Measurements from ENCODE around the gene DPP6. TPM values are rescaled to one million over a fixed set of nuclear protein-coding genes. Genes with fewer than 3 reads are reported as not detected.

The DPP6 gene
- total RNA-seq, 1 experiment from 2014 or later, result not detected

DNA sequence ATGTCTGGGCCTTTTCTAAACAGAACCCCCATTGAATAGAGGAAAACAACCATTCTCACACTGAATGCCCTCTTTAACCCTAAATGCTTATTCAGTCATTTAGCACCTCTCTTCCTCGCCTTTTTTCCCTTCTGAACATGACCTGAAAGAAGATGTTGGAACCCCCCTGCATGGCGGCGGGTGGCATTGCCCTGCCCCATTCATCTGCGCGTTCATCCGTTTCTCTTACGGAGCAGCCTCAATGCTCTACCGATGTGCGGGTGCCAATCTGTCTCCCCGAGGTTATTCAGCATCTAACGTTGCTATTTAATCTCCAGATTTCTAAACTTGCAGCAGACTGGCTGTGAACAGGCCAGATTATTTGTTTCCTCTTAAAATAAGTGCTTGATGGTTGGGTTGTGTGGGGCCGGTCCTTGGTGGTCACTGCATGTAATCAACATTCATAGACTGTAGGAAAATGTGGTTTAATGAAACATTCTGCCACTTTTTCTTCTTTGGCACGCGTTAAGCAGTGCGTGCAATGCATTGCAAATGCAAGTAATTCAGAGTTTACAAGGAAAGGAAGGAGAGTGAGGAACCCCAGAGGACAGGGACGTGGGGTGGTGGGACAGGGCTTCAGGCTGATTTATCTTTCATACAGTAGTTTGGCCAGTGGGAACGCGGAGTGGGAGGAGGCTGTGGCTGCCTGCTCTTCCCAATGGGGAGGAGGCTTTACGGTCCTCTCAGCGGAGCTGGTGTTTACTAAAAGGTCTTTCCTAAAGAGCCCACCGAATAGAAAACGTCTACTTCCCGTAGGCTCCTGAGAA lies 286.7 kb downstream of the DPP6 start (continued):
- TF ChIP-seq FOXK1 (CRISPR knock-in tag; IDR thresholded peaks at IDR 0.05) (no peak), CREB1 (CRISPR knock-in tag; IDR thresholded peaks at IDR 0.05) (no peak), JAZF1 (CRISPR knock-in tag; IDR thresholded peaks at IDR 0.05) (no peak)
- TF ChIP-seq, protein P1, sequence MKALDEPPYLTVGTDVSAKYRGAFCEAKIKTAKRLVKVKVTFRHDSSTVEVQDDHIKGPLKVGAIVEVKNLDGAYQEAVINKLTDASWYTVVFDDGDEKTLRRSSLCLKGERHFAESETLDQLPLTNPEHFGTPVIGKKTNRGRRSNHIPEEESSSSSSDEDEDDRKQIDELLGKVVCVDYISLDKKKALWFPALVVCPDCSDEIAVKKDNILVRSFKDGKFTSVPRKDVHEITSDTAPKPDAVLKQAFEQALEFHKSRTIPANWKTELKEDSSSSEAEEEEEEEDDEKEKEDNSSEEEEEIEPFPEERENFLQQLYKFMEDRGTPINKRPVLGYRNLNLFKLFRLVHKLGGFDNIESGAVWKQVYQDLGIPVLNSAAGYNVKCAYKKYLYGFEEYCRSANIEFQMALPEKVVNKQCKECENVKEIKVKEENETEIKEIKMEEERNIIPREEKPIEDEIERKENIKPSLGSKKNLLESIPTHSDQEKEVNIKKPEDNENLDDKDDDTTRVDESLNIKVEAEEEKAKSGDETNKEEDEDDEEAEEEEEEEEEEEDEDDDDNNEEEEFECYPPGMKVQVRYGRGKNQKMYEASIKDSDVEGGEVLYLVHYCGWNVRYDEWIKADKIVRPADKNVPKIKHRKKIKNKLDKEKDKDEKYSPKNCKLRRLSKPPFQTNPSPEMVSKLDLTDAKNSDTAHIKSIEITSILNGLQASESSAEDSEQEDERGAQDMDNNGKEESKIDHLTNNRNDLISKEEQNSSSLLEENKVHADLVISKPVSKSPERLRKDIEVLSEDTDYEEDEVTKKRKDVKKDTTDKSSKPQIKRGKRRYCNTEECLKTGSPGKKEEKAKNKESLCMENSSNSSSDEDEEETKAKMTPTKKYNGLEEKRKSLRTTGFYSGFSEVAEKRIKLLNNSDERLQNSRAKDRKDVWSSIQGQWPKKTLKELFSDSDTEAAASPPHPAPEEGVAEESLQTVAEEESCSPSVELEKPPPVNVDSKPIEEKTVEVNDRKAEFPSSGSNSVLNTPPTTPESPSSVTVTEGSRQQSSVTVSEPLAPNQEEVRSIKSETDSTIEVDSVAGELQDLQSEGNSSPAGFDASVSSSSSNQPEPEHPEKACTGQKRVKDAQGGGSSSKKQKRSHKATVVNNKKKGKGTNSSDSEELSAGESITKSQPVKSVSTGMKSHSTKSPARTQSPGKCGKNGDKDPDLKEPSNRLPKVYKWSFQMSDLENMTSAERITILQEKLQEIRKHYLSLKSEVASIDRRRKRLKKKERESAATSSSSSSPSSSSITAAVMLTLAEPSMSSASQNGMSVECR (CRISPR knock-in tag; IDR thresholded peaks at IDR 0.05; ENCODE audit: borderline replicate concordance), result no peak

DNA sequence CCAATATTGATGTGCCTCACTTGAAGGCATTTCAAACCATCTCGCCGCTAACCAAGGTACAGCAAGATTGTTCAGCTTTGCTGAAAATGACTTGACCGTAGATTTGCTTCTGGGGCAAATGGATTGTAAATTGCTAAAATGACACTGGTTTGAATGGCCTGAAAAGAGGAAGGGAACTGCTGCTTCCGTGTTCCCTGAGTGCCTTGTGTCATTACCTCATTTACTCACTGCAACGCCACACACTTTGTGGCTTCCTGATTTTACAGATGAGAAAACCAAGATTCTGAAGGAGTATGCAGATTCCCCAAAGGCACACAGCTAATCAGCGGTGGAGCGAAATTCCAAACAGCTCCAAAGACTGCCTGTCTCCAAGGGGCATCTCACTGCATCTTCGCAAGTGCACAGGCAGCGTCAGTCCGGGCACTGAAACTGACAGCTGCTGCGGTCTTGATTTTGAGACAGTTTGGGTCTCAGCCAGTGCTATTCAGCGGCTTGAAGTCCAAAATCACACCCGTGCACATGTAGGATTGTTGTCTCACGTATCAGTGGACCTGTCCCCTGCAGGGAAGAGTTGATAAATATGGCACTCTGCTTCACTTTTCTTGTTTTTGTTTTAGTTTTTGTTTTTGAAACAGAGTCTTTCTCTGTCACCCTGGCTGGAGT lies 290.9 kb downstream of the DPP6 start:
- H3K36me3 Mint-ChIP-seq, result peaks cover 75% of the 10 kb centered on the region
- POLR2A ChIA-PET, result no interaction called here
- H3K9me3 Mint-ChIP-seq, result peaks cover 84% of the 10 kb centered on the region
- H3K27ac Mint-ChIP-seq, result no peak overlapping the region
- CTCF ChIA-PET, result no interaction called here
- H3K27me3 Mint-ChIP-seq (ENCODE audit: low read depth), result peaks cover 9% of the 10 kb centered on the region
- H3K4me3 Mint-ChIP-seq, result no peak overlapping the region
- TF ChIP-seq CREB1 (CRISPR knock-in tag; IDR thresholded peaks at IDR 0.05), result no peak
- no peak for TF ChIP-seq NR2C2 (CRISPR knock-in tag; IDR thresholded peaks at IDR 0.05)
- TF ChIP-seq JAZF1 (CRISPR knock-in tag; IDR thresholded peaks at IDR 0.05), result no peak
- TF ChIP-seq, protein P2, sequence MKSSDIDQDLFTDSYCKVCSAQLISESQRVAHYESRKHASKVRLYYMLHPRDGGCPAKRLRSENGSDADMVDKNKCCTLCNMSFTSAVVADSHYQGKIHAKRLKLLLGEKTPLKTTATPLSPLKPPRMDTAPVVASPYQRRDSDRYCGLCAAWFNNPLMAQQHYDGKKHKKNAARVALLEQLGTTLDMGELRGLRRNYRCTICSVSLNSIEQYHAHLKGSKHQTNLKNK (CRISPR knock-in tag; IDR thresholded peaks at IDR 0.05), result no peak
- TF ChIP-seq, protein P3, sequence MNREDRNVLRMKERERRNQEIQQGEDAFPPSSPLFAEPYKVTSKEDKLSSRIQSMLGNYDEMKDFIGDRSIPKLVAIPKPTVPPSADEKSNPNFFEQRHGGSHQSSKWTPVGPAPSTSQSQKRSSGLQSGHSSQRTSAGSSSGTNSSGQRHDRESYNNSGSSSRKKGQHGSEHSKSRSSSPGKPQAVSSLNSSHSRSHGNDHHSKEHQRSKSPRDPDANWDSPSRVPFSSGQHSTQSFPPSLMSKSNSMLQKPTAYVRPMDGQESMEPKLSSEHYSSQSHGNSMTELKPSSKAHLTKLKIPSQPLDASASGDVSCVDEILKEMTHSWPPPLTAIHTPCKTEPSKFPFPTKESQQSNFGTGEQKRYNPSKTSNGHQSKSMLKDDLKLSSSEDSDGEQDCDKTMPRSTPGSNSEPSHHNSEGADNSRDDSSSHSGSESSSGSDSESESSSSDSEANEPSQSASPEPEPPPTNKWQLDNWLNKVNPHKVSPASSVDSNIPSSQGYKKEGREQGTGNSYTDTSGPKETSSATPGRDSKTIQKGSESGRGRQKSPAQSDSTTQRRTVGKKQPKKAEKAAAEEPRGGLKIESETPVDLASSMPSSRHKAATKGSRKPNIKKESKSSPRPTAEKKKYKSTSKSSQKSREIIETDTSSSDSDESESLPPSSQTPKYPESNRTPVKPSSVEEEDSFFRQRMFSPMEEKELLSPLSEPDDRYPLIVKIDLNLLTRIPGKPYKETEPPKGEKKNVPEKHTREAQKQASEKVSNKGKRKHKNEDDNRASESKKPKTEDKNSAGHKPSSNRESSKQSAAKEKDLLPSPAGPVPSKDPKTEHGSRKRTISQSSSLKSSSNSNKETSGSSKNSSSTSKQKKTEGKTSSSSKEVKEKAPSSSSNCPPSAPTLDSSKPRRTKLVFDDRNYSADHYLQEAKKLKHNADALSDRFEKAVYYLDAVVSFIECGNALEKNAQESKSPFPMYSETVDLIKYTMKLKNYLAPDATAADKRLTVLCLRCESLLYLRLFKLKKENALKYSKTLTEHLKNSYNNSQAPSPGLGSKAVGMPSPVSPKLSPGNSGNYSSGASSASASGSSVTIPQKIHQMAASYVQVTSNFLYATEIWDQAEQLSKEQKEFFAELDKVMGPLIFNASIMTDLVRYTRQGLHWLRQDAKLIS (CRISPR knock-in tag; IDR thresholded peaks at IDR 0.05; ENCODE audit: borderline replicate concordance), result no peak
- TF ChIP-seq, protein P4, sequence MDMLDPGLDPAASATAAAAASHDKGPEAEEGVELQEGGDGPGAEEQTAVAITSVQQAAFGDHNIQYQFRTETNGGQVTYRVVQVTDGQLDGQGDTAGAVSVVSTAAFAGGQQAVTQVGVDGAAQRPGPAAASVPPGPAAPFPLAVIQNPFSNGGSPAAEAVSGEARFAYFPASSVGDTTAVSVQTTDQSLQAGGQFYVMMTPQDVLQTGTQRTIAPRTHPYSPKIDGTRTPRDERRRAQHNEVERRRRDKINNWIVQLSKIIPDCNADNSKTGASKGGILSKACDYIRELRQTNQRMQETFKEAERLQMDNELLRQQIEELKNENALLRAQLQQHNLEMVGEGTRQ (CRISPR knock-in tag; IDR thresholded peaks at IDR 0.05), result no peak
- no peak for TF ChIP-seq ZNF219 (CRISPR knock-in tag; IDR thresholded peaks at IDR 0.05; ENCODE audit: borderline replicate concordance)
- DNase-seq (ENCODE audit: low spot score) (no peak), ATAC-seq (no peak)
- H3K4me1 Mint-ChIP-seq, result no peaks in the 10 kb centered on the region

- no peaks in the 10 kb centered on the region for H3K4me1 Mint-ChIP-seq
- ATAC-seq, result no peak
- ChIA-PET CTCF (no interaction called here), POLR2A (no interaction called here)
- DNase-seq (ENCODE audit: low spot score), result no peak
- no peak for TF ChIP-seq SP1 (CRISPR knock-in tag; conservative IDR thresholded peaks at IDR 0.05)
- TF ChIP-seq STAT6 (CRISPR knock-in tag; conservative IDR thresholded peaks at IDR 0.05; ENCODE audit: low read depth), result no peak
- TF ChIP-seq KAT7 (CRISPR knock-in tag; IDR thresholded peaks at IDR 0.05; ENCODE audit: borderline replicate concordance), result no peak
- TF ChIP-seq SMAD4 (CRISPR knock-in tag; IDR thresholded peaks at IDR 0.05), result no peak
- no peak for TF ChIP-seq CREB1 (CRISPR knock-in tag; IDR thresholded peaks at IDR 0.05)
- TF ChIP-seq CREM (CRISPR knock-in tag; IDR thresholded peaks at IDR 0.05), result no peak
- H3K9me3 Mint-ChIP-seq, result peaks cover 84% of the 10 kb centered on the region
- H3K27me3 Mint-ChIP-seq (ENCODE audit: low read depth), result peaks cover 13% of the 10 kb centered on the region
- H3K36me3 Mint-ChIP-seq, result peaks cover 75% of the 10 kb centered on the region
- no peak overlapping the region for H3K27ac Mint-ChIP-seq
- H3K4me3 Mint-ChIP-seq, result no peak overlapping the region
Measured at GRCh38 chr7:154343778-154344412, 291.7 kb downstream of the DPP6 start.
